ENCODE measurements around the gene ZNF343. TPM values are rescaled to one million over a fixed set of nuclear protein-coding genes. Genes with fewer than 3 reads are reported as not detected.

ZNF343 gene
- total and polyA plus RNA-seq, 2 of the 8 experiments (the other 6 are each of a cell fraction or from before 2014, with no cell fraction given): 1.8 to 5.0 TPM

- Histone ChIP-seq H3K27me3 (replicated peaks in 1 of 4; ENCODE audit: control insufficient read depth in 3 of 4, extremely low read depth in 1 of 4, insufficient read depth in 3 of 4, low read length in 3 of 4) (peaks cover 0 to 3% (median 1%) of the 10 kb centered on the region in 4 experiments; a peak in 3 of 7 replicates), H3K4ac (replicated peaks; ENCODE audit: insufficient read length, low read depth, low read length) (no peak overlapping the region), H3K79me1 (ENCODE audit: low read depth, low read length) (no peaks in the 10 kb centered on the region), H2BK20ac (ENCODE audit: low read length) (no peak overlapping the region), H4K5ac (ENCODE audit: insufficient read length, low read depth, low read length) (no peak overlapping the region), H2AFZ (ENCODE audit: low read length) (no peak overlapping the region), H3K9me3 (ENCODE audit: insufficient read depth in 2 of 2, low read depth in 1 of 2, low read length in 1 of 2) (no peaks in the 10 kb centered on the region), H3K56ac (replicated peaks; ENCODE audit: insufficient read length, low read depth, low read length) (no peak overlapping the region), H3K23me2 (ENCODE audit: low read depth, low read length) (no peaks in the 10 kb centered on the region), H3K18ac (ENCODE audit: extremely low read depth, low read length) (no peak overlapping the region), H3K4me1 (replicated peaks in 1 of 4; ENCODE audit: control insufficient read depth in 3 of 4, insufficient read depth in 4 of 4, low read length in 3 of 4) (peaks cover 0 to 9% (median 0%) of the 10 kb centered on the region in 4 experiments; a peak in 2 of 7 replicates), H2BK5ac (ENCODE audit: low read depth, low read length) (no peak overlapping the region), H2BK12ac (ENCODE audit: low read depth, low read length) (no peak overlapping the region), H3K27ac (ENCODE audit: low read depth, low read length) (no peak overlapping the region), H3K36me3 (ENCODE audit: control insufficient read depth in 2 of 4, insufficient read depth in 4 of 4, low read length in 3 of 4) (no peaks in the 10 kb centered on the region), H3K79me2 (ENCODE audit: control insufficient read depth in 1 of 2, insufficient read depth in 2 of 2, low read length in 2 of 2) (no peaks in the 10 kb centered on the region), H2BK15ac (ENCODE audit: low read length) (no peak overlapping the region), H3K14ac (ENCODE audit: insufficient read length) (no peak overlapping the region), H4K91ac (replicated peaks; ENCODE audit: insufficient read length, low read length) (no peak overlapping the region), H4K20me1 (replicated peaks in 1 of 2; ENCODE audit: control insufficient read depth in 1 of 2, insufficient read depth in 2 of 2, low read length in 2 of 2) (no peaks in the 10 kb centered on the region), H4K8ac (ENCODE audit: extremely low read depth, insufficient read depth, low read length) (no peak overlapping the region; the same call in 1 of the 2 replicates), H3K4me2 (ENCODE audit: insufficient read depth in 1 of 2, low read depth in 2 of 2, low read length in 2 of 2) (no peak overlapping the region), H3K9ac (replicated peaks in 1 of 4; ENCODE audit: extremely low read depth in 1 of 4, low read depth in 3 of 4, low read length in 3 of 4) (no peak overlapping the region), H2AK5ac (ENCODE audit: low read depth, low read length) (no peak overlapping the region), H3K23ac (ENCODE audit: insufficient read length) (no peak overlapping the region), H3K4me3 (ENCODE audit: extremely low read depth in 1 of 4, insufficient read depth in 2 of 4, low read depth in 3 of 4, low read length in 4 of 4) (no peak overlapping the region), H2BK120ac (replicated peaks; ENCODE audit: low read depth, low read length) (no peak overlapping the region)
- ChIA-PET CTCF (ENCODE audit: partially characterized antibody) (interaction anchor here (0.9 to 6.1 kb wide), 3 partner anchors 8 to 110 kb away, joined by 3 to 35 read pairs (median 3); no protein-coding TSS in a partner anchor), POLR2A (ENCODE audit: partially characterized antibody) (interaction anchor here (1.2 kb wide), 1 partner anchor 10 kb away, joined by 3 read pairs; no protein-coding TSS in a partner anchor)
- no peak for TF ChIP-seq POLR2AphosphoS5 (IDR thresholded peaks at IDR 0.05; ENCODE audit: low read depth, low read length)
- TF ChIP-seq BACH1 (IDR thresholded peaks at IDR 0.05; ENCODE audit: low read length): no peak
- no peak for TF ChIP-seq RBBP5 (IDR thresholded peaks at IDR 0.05; ENCODE audit: borderline replicate concordance, low read depth, low read length)
- TF ChIP-seq PHF8 (conservative IDR thresholded peaks at IDR 0.05; ENCODE audit: low read depth, low read length): no peak
- no peak for TF ChIP-seq KDM5A (IDR thresholded peaks at IDR 0.05; ENCODE audit: low read length)
- no peak for TF ChIP-seq ZNF274 (IDR thresholded peaks at IDR 0.05; ENCODE audit: borderline replicate concordance, extremely low read depth, low read length)
- TF ChIP-seq YY1 (IDR thresholded peaks at IDR 0.05; ENCODE audit: low read depth, low read length): no peak
- TF ChIP-seq CTBP2 (IDR thresholded peaks at IDR 0.05; ENCODE audit: borderline replicate concordance, insufficient read depth, insufficient read length, low read length): no peak
- TF ChIP-seq SUZ12 (IDR thresholded peaks at IDR 0.05; ENCODE audit: low read length): no peak
- FAIRE-seq: no peak
- 94% methylated on average over 5 of the region's 5 CpGs; no CpG with 5 or more reads in 1 of the 2 experiments for WGBS, 2 experiments (ENCODE audit: extremely low coverage in 1 of 2, insufficient coverage in 1 of 2, insufficient read length in 1 of 2, insufficient replicate concordance in 2 of 2, low coverage in 1 of 2, low lambda C conversion rate in 2 of 2, missing lambda C conversion rate in 1 of 2)
- no peak for DNase-seq (ENCODE audit: low read depth in 1 of 2, low spot score in 2 of 2)
Observed at GRCh38 chr20:2537101-2537500, 28.4 kb upstream of the ZNF343 start.

Measured in H1 (cell line).